ENCODE results near the gene THUMPD3.

Gene THUMPD3

GRCh38 chr3:9386078-9386459 is 23.2 kb downstream of the THUMPD3 start:
- no peak for ATAC-seq
- TF ChIP-seq POU6F1 (CRISPR knock-in tag; IDR thresholded peaks at IDR 0.05; ENCODE audit: borderline replicate concordance, low read depth), result no peak

- TF ChIP-seq TOX (CRISPR knock-in tag; IDR thresholded peaks at IDR 0.05; ENCODE audit: borderline replicate concordance), result no peak
- no peak for TF ChIP-seq TCF4 (CRISPR knock-in tag; IDR thresholded peaks at IDR 0.05; ENCODE audit: borderline replicate concordance)
- no peak for TF ChIP-seq TSHZ2 (CRISPR knock-in tag; IDR thresholded peaks at IDR 0.05)
- no peak for TF ChIP-seq OSR1 (CRISPR knock-in tag; IDR thresholded peaks at IDR 0.05)
- no peak for TF ChIP-seq RARB (CRISPR knock-in tag; IDR thresholded peaks at IDR 0.05)
- no peak for TF ChIP-seq ESRRG (CRISPR knock-in tag; IDR thresholded peaks at IDR 0.05)
- no peak for TF ChIP-seq ZNF565 (CRISPR knock-in tag; conservative IDR thresholded peaks at IDR 0.05; ENCODE audit: low read depth)
- TF ChIP-seq ZC3H10 (CRISPR knock-in tag; IDR thresholded peaks at IDR 0.05), result no peak
- no peak for TF ChIP-seq CSRNP3 (CRISPR knock-in tag; IDR thresholded peaks at IDR 0.05)
- no peak for TF ChIP-seq ZNF70 (CRISPR knock-in tag; IDR thresholded peaks at IDR 0.05)
- TF ChIP-seq ZNF8 (CRISPR knock-in tag; IDR thresholded peaks at IDR 0.05), result no peak
- no peak for TF ChIP-seq ISL1 (CRISPR knock-in tag; IDR thresholded peaks at IDR 0.05)
- TF ChIP-seq BACH2 (CRISPR knock-in tag; IDR thresholded peaks at IDR 0.05; ENCODE audit: borderline replicate concordance), result no peak
- no peak for TF ChIP-seq ZFP3 (CRISPR knock-in tag; IDR thresholded peaks at IDR 0.05)
- no peak for TF ChIP-seq GLIS3 (CRISPR knock-in tag; IDR thresholded peaks at IDR 0.05)
- no peak for TF ChIP-seq ZFP30 (CRISPR knock-in tag; IDR thresholded peaks at IDR 0.05)
- TF ChIP-seq CSDC2 (CRISPR knock-in tag; IDR thresholded peaks at IDR 0.05), result no peak
- ATAC-seq, result no peak
Measured at GRCh38 chr3:9386501-9387321, 23.9 kb downstream of the THUMPD3 start.

- no peak for ATAC-seq
- TF ChIP-seq CSRNP3 (CRISPR knock-in tag; IDR thresholded peaks at IDR 0.05) (0 out of 2 replicates have a peak, but pooled peaks have one; percentile 25), BACH2 (CRISPR knock-in tag; IDR thresholded peaks at IDR 0.05; ENCODE audit: borderline replicate concordance) (no peak)
Measured at GRCh38 chr3:9387322-9387655, 24.4 kb downstream of the THUMPD3 start.

GRCh38 chr3:9388142-9388541 is 25.3 kb downstream of the THUMPD3 start:
- TF ChIP-seq RARB (CRISPR knock-in tag; IDR thresholded peaks at IDR 0.05) (no peak), CSRNP3 (CRISPR knock-in tag; IDR thresholded peaks at IDR 0.05) (no peak)
- ATAC-seq, result no peak
